Measurements from ENCODE around the gene ASAP3.
"Not testable (repeated sequence)": the region's sequence is repeated elsewhere in the genome, so short reads cannot be mapped to it uniquely, and the experiment has no call there.

The ASAP3 gene

DNA sequence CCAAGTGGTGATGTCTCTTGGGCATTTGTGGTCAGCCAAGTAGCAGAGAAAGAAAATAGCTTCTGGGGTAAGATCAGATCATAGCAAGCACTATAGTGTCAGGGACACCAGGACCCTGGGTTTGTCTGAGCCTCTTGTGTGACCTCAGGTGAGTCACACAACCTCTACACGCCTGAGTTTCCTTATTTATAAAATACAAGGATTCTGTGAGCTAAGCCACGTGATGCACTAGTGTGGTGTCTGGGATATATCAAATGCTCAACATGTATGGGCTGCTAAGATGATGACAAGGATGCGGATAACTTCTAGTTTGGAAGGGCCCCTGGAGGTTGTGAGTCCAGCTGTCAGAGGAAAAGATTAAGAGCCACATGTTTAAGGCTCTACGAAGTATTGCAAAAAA, 89.8 kb downstream of the ASAP3 start:
- no peak for DNase-seq

DNA sequence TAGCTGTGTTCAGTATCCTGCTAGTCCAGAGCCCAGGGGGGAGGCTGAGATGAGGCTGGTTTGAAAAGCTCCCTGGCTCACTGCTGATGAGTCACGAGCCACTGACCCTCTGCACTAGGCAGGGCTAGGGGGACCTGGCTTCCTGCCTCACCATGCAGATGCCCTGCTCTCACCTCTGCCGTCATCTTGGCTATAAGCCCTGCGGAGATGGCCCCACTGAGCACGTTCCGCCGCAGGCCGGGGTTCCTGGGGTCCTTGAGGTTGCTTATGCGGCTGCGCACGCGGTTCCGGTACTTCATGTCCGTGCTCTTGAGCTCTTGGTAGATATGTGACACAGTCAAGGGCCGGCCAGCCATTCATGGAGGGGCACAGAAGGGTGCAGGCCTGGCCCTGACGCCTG, 90.3 kb downstream of the ASAP3 start:
- no peak for DNase-seq

DNA sequence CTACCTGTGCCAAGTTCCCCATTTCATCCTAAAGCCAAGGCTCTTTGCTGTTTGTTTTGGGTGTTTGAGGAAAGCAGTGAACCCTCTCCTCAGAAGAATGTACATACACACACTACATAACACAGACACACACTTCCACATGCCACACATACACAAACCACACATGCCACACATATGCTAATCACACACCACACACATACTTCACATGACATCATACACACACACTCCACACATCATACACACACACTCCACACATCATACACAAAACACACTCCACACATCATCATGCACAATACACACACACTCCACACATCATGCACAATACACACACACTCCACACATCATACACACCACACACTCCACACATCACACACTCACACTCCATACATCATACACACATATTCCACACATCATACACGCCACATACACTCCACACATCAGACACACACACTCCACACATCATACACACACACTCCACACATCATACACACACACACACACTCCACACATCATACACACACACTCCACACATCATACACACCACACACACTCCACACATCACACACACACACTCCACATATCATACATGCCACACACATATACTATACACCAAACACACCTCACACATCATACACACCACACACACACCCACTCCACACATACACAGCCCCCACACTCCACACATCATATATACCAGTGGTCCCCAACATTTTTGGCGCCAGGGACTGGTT, 91.7 kb downstream of the ASAP3 start:
- no peak for DNase-seq

DNA sequence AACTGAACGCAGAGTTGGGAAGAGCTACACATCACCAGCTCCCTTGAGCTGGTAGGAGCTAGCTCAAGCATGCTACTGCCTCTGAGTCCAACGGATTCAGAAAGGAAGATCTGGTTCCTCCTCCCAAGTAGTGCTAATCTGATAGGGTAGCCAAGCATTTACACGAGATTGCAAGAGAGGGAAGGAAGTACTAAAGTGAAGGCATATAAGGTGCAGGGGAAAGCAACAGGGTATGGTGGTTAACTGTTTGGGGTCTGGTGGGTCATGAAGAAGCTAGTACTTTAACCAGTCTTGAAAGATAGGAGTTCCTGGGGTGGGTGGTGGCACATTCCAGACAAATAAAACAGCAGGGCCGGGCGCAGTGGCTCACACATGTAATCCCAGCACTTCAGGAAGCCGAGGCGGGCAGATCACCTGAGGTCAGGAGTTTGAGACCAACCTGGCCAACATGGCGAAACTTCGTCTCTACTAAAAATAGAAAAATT, 94.1 kb downstream of the ASAP3 start:
- DNase-seq: no peak

GRCh38 chr1:23387494-23387893, 96.5 kb downstream of the ASAP3 start:
- DNase-seq: no peak

DNA sequence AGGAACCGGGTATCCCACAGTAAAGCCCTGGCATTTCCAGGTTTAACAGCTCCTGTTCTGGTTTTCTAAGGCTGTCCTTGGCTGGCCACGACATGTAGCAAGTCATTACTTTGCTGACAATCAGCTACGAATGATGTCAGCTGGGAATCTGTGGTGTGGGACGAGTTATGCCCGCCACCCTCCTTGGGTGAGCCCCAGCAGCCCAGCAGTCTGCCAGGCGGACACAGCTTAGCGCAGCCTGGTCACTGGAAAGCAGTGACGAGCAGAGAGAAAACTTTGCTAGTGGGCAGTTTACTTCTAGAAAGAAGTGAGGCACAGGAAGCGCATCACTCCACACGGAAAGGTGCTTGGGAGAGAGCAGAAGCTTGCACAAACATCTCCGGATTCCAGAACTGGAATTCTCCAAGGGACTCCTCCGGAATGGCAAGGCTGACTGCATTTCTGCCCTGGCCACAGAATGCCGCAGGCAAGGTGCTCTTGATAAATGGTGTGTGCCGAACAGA, 98.8 kb downstream of the ASAP3 start:
- DNase-seq: no peak

DNA sequence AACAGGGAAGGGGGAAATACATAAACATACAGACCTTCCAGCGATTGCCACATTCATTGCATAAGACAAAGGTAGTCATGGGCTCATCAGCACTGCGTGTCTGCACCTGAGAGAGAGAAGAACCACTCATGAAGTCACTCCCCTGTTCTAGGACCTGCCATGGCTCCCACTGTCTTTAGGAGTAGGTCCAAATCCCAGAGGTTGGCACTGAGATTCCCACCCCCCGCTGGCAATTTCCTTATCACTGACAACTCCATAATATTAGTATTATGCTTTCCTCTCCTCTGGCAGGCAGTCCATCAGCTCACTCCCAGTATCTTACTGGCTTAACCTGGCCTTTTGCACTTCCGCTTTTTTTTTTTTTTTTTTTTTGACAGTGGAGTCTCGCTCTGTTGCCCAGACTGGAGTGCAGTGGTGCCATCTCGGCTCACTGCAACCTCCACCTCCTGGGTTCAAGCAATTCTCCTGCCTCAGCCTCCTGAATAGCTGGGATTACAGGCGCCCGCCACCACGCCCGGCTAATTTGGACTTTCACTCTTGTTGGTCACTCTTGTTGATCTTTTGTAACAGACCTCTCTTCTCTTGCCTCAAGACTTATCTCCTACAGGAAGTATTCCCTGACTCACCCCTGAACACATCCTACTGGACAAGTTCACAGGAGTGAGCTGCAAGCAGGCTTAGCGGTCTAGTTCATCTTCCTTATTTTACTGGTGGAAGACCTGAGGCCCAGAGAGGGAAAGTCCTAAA, 99.5 kb downstream of the ASAP3 start:
- DNase-seq: peak in 1 of 2 experiments; percentile 9

- DNase-seq: no peak
These were observed 100.2 kb downstream of the ASAP3 start for GRCh38 chr1:23383577-23384311.

- no peak for DNase-seq
These were observed 102.6 kb downstream of the ASAP3 start for GRCh38 chr1:23381233-23381885.

- DNase-seq: no peak
These were observed 103.3 kb downstream of the ASAP3 start for GRCh38 chr1:23380719-23381118.

DNA sequence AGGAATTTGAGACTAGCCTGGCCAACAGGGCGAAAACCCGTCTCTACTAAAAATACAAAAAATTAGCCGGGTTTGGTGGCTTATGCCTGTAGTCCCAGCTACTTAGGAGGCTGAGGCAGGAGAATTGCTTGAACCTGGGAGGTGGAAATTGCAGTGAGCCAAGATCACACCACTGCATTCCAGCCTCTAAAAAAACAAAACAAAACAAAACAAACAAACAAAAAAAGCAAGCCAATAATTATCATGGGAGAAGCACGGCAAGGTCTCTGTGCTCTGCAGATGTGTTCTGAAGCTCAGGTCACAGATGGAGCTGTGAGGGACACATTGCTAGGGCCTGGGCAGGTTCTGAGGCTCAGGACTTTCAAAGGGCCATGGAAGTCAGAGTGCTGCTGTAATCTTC, 103.7 kb downstream of the ASAP3 start:
- DNase-seq: not testable (repeated sequence)
